ENCODE measurements around the gene PSMD1. TPM values are rescaled to one million over a fixed set of nuclear protein-coding genes. Genes with fewer than 3 reads are reported as not detected.

The PSMD1 gene
- total and polyA plus RNA-seq, 2 of the 8 experiments (the other 6 are each of a cell fraction or from before 2014, with no cell fraction given): 179 to 272 TPM

DNA sequence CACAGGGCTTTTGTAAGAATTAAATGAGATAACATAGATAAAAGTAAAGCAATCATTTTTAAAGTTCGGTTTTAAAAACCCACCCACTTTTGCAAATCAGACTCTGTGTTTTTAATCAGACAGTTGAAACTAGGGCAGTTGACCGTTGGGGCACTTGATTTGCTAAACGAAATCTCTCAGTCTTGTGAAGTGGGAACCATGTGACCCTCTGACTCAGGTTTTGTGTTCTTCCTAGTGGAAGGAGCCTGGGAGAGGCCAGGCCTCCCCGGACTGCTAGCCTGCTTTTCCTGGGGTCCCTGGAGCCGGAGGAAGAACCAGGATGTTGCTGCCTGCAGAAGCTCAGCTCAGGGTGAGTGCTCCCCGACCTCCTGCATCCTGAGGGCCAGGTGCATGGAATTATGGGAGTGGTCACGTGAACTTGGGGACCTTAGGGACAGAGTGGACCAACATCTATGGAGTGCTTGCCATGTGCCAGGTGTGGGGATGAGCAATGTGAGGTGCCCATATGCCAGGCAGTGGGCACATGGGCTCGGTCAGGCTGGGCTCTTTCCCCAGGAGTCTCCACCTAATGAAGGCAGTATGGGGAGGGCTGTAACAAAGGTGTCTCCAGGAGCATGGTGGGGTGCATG is 15.5 kb upstream of the PSMD1 start:
- no peak overlapping the region for H2AFZ ChIP-seq (ENCODE audit: low read length)
- H2BK12ac ChIP-seq (ENCODE audit: low read depth, low read length): no peak overlapping the region
- H3K4me3 ChIP-seq (ENCODE audit: extremely low read depth in 1 of 4, insufficient read depth in 2 of 4, low read depth in 3 of 4, low read length in 4 of 4): no peak overlapping the region
- peaks cover 0 to 6% (median under 1%) of the 10 kb centered on the region in 4 experiments; a peak in 4 of 7 replicates for H3K4me1 ChIP-seq (replicated peaks in 1 of 4; ENCODE audit: control insufficient read depth in 3 of 4, insufficient read depth in 4 of 4, low read length in 3 of 4)
- H3K14ac ChIP-seq (ENCODE audit: insufficient read length): no peak overlapping the region
- H3K56ac ChIP-seq (replicated peaks; ENCODE audit: insufficient read length, low read depth, low read length): no peak overlapping the region
- H3K79me2 ChIP-seq (ENCODE audit: control insufficient read depth in 1 of 2, insufficient read depth in 2 of 2, low read length in 2 of 2): no peaks in the 10 kb centered on the region
- H3K23ac ChIP-seq (ENCODE audit: insufficient read length): no peak overlapping the region
- no peak overlapping the region for H3K9ac ChIP-seq (replicated peaks in 1 of 4; ENCODE audit: extremely low read depth in 1 of 4, low read depth in 3 of 4, low read length in 3 of 4)
- H3K27me3 ChIP-seq (replicated peaks in 1 of 4; ENCODE audit: control insufficient read depth in 3 of 4, extremely low read depth in 1 of 4, insufficient read depth in 3 of 4, low read length in 3 of 4): peaks cover 24 to 32% (median 30%) of the 10 kb centered on the region in 4 experiments
- no peak overlapping the region for H2AK5ac ChIP-seq (ENCODE audit: low read depth, low read length)
- no peaks in the 10 kb centered on the region for H3K79me1 ChIP-seq (ENCODE audit: low read depth, low read length)
- H2BK120ac ChIP-seq (replicated peaks; ENCODE audit: low read depth, low read length): no peak overlapping the region
- no peak overlapping the region for H4K5ac ChIP-seq (ENCODE audit: insufficient read length, low read depth, low read length)
- H3K9me3 ChIP-seq (ENCODE audit: insufficient read depth in 2 of 2, low read depth in 1 of 2, low read length in 1 of 2): no peaks in the 10 kb centered on the region
- WGBS, 2 experiments (ENCODE audit: extremely low coverage in 1 of 2, insufficient coverage in 1 of 2, insufficient read length in 1 of 2, insufficient replicate concordance in 2 of 2, low coverage in 1 of 2, low lambda C conversion rate in 2 of 2, missing lambda C conversion rate in 1 of 2): 85% methylated on average over 8 of the region's 8 CpGs; no CpG with 5 or more reads in 1 of the 2 experiments
- H2BK15ac ChIP-seq (ENCODE audit: low read length): no peak overlapping the region
- no peak overlapping the region for H2BK20ac ChIP-seq (ENCODE audit: low read length)
- H3K18ac ChIP-seq (ENCODE audit: extremely low read depth, low read length): no peak overlapping the region
- H3K36me3 ChIP-seq (ENCODE audit: control insufficient read depth in 2 of 4, insufficient read depth in 4 of 4, low read length in 3 of 4): no peaks in the 10 kb centered on the region
- ChIA-PET POLR2A (ENCODE audit: partially characterized antibody) (no interaction called here), CTCF (ENCODE audit: partially characterized antibody) (interaction anchor here (1.4 to 7.2 kb wide), 2 partner anchors 11 to 100 kb away, joined by 4 to 38 read pairs; no protein-coding TSS in a partner anchor)
- no peak overlapping the region; the same call in 1 of the 2 replicates for H2BK5ac ChIP-seq (ENCODE audit: low read depth, low read length)
- no peak overlapping the region for H3K27ac ChIP-seq (ENCODE audit: low read depth, low read length)
- peaks cover 5% of the 10 kb centered on the region for H3K23me2 ChIP-seq (ENCODE audit: low read depth, low read length)
- DNase-seq (ENCODE audit: low read depth in 1 of 2, low spot score in 2 of 2): no peak
- H4K20me1 ChIP-seq (replicated peaks in 1 of 2; ENCODE audit: control insufficient read depth in 1 of 2, insufficient read depth in 2 of 2, low read length in 2 of 2): no peaks in the 10 kb centered on the region
- no peak for FAIRE-seq
- H3K4ac ChIP-seq (replicated peaks; ENCODE audit: insufficient read length, low read depth, low read length): no peak overlapping the region
- no peak overlapping the region for H4K8ac ChIP-seq (ENCODE audit: extremely low read depth, insufficient read depth, low read length)
- no peak overlapping the region for H4K91ac ChIP-seq (replicated peaks; ENCODE audit: insufficient read length, low read length)
- H3K4me2 ChIP-seq (ENCODE audit: insufficient read depth in 1 of 2, low read depth in 2 of 2, low read length in 2 of 2): no peak overlapping the region
- no peak for TF ChIP-seq CHD2 (IDR thresholded peaks at IDR 0.05; ENCODE audit: low read length)
- TF ChIP-seq ATF2 (IDR thresholded peaks at IDR 0.05; ENCODE audit: low read length): no peak
- no peak for TF ChIP-seq TBP (IDR thresholded peaks at IDR 0.05; ENCODE audit: low read depth, low read length)
- no peak for TF ChIP-seq TEAD4 (IDR thresholded peaks at IDR 0.05; ENCODE audit: low read depth, low read length)
- no peak for TF ChIP-seq SP1 (IDR thresholded peaks at IDR 0.05; ENCODE audit: low read depth, low read length)
- no peak for TF ChIP-seq SAP30 (IDR thresholded peaks at IDR 0.05; ENCODE audit: insufficient read depth, insufficient replicate concordance, low read length)
- no peak for TF ChIP-seq SUZ12 (IDR thresholded peaks at IDR 0.05; ENCODE audit: low read length)
- no peak for TF ChIP-seq SIN3A (conservative IDR thresholded peaks at IDR 0.05 in 1 of 2, IDR thresholded peaks at IDR 0.05 in 1 of 2; ENCODE audit: low read depth in 1 of 2, low read length in 2 of 2)
- TF ChIP-seq TCF12 (IDR thresholded peaks at IDR 0.05; ENCODE audit: low read depth, low read length): no peak
